Rectal smooth muscle tissue (tissue), 1 donor: ENCODE data around the gene ACSM6.

Experiments used
- H3K27ac ChIP-seq: one replicate; pipeline ENCODE4 v1.7.0; 2013; ENCODE audit warnings: low read depth, low read length, inconsistent platforms
- H3K27me3 ChIP-seq: one replicate; pipeline ENCODE4 v1.7.0; 2013; ENCODE audit warnings: low read length; ENCODE audit not compliant: control insufficient read depth, insufficient read depth
- H3K36me3 ChIP-seq: one replicate; pipeline ENCODE4 v1.7.0; 2013; ENCODE audit warnings: low read length; ENCODE audit not compliant: control insufficient read depth, insufficient read depth
- H3K4me1 ChIP-seq: one replicate; pipeline ENCODE4 v1.7.0; 2013; ENCODE audit warnings: low read length; ENCODE audit not compliant: control insufficient read depth, insufficient read depth
- H3K4me3 ChIP-seq: one replicate; pipeline ENCODE4 v1.7.0; 2013; ENCODE audit warnings: low read length
- H3K9ac ChIP-seq: one replicate; pipeline ENCODE4 v1.7.0; 2013; ENCODE audit warnings: low read length

Gene ACSM6

GRCh38 chr10:95193944-95194343 is at the start of gene ACSM6:
TSS of gene ACSM6 (plus strand) at chr10:95194238. CDS start at chr10:95194486, 248 bp downstream.
- Histone ChIP-seq H3K9ac (no peak within 1 kb of the TSS), H3K27me3 (no peaks in the 10 kb centered on the region), H3K27ac (no peak within 1 kb of the TSS), H3K4me3 (no peak within 1 kb of the TSS), H3K4me1 (no peaks in the 10 kb centered on the region), H3K36me3 (no peaks in the 10 kb centered on the region)

GRCh38 chr10:95168694-95169093 is 25.3 kb upstream of the ACSM6 start:
- no peaks in the 10 kb centered on the region for H3K27me3 ChIP-seq
- H3K27ac ChIP-seq, result no peak overlapping the region
- H3K9ac ChIP-seq, result no peak overlapping the region
- no peaks in the 10 kb centered on the region for H3K4me1 ChIP-seq
- H3K4me3 ChIP-seq, result no peak overlapping the region
- H3K36me3 ChIP-seq, result no peaks in the 10 kb centered on the region

- H3K27ac ChIP-seq, result no peak overlapping the region
- no peaks in the 10 kb centered on the region for H3K27me3 ChIP-seq
- no peaks in the 10 kb centered on the region for H3K36me3 ChIP-seq
- H3K9ac ChIP-seq, result no peak overlapping the region
- no peaks in the 10 kb centered on the region for H3K4me1 ChIP-seq
- no peak overlapping the region for H3K4me3 ChIP-seq
Observed at GRCh38 chr10:95169522-95169921, 24.5 kb upstream of the ACSM6 start.

GRCh38 chr10:95170790-95171189 is 23.2 kb upstream of the ACSM6 start:
- Histone ChIP-seq H3K27me3 (no peaks in the 10 kb centered on the region), H3K36me3 (no peaks in the 10 kb centered on the region), H3K9ac (no peak overlapping the region), H3K4me3 (no peak overlapping the region), H3K4me1 (no peaks in the 10 kb centered on the region), H3K27ac (no peak overlapping the region)

GRCh38 chr10:95171336-95171735 is 22.7 kb upstream of the ACSM6 start:
- no peak overlapping the region for H3K4me3 ChIP-seq
- no peaks in the 10 kb centered on the region for H3K4me1 ChIP-seq
- no peak overlapping the region for H3K9ac ChIP-seq
- no peaks in the 10 kb centered on the region for H3K36me3 ChIP-seq
- H3K27me3 ChIP-seq, result no peaks in the 10 kb centered on the region
- no peak overlapping the region for H3K27ac ChIP-seq

GRCh38 chr10:95172851-95173250 is 21.2 kb upstream of the ACSM6 start:
- H3K36me3 ChIP-seq, result no peaks in the 10 kb centered on the region
- no peak overlapping the region for H3K9ac ChIP-seq
- H3K27ac ChIP-seq, result no peak overlapping the region
- no peak overlapping the region for H3K4me3 ChIP-seq
- H3K27me3 ChIP-seq, result no peaks in the 10 kb centered on the region
- H3K4me1 ChIP-seq, result no peaks in the 10 kb centered on the region

GRCh38 chr10:95176101-95176500 is 17.9 kb upstream of the ACSM6 start:
- Histone ChIP-seq H3K36me3 (no peaks in the 10 kb centered on the region), H3K4me3 (no peak overlapping the region), H3K4me1 (no peaks in the 10 kb centered on the region), H3K9ac (no peak overlapping the region), H3K27me3 (no peaks in the 10 kb centered on the region), H3K27ac (no peak overlapping the region)

GRCh38 chr10:95177429-95177828 is 16.6 kb upstream of the ACSM6 start:
- Histone ChIP-seq H3K4me1 (no peaks in the 10 kb centered on the region), H3K27ac (no peak overlapping the region), H3K27me3 (no peaks in the 10 kb centered on the region), H3K4me3 (no peak overlapping the region), H3K9ac (no peak overlapping the region), H3K36me3 (no peaks in the 10 kb centered on the region)

- no peak overlapping the region for H3K27ac ChIP-seq
- no peak overlapping the region for H3K4me3 ChIP-seq
- no peaks in the 10 kb centered on the region for H3K27me3 ChIP-seq
- no peak overlapping the region for H3K9ac ChIP-seq
- H3K36me3 ChIP-seq, result no peaks in the 10 kb centered on the region
- no peaks in the 10 kb centered on the region for H3K4me1 ChIP-seq
Observed at GRCh38 chr10:95178266-95178665, 15.8 kb upstream of the ACSM6 start.

GRCh38 chr10:95178797-95179196 is 15.2 kb upstream of the ACSM6 start:
- Histone ChIP-seq H3K9ac (no peak overlapping the region), H3K4me3 (no peak overlapping the region), H3K4me1 (no peaks in the 10 kb centered on the region), H3K27me3 (no peaks in the 10 kb centered on the region), H3K36me3 (no peaks in the 10 kb centered on the region), H3K27ac (no peak overlapping the region)

GRCh38 chr10:95181726-95182125 is 12.3 kb upstream of the ACSM6 start:
- no peaks in the 10 kb centered on the region for H3K27me3 ChIP-seq
- H3K4me3 ChIP-seq, result no peak overlapping the region
- H3K9ac ChIP-seq, result no peak overlapping the region
- H3K4me1 ChIP-seq, result no peaks in the 10 kb centered on the region
- H3K36me3 ChIP-seq, result no peaks in the 10 kb centered on the region
- H3K27ac ChIP-seq, result no peak overlapping the region

- peak overlapping the region; percentile 78 for H3K4me3 ChIP-seq
- no peaks in the 10 kb centered on the region for H3K27me3 ChIP-seq
- no peaks in the 10 kb centered on the region for H3K36me3 ChIP-seq
- H3K9ac ChIP-seq, result no peak overlapping the region
- peak overlapping the region; percentile 68 for H3K27ac ChIP-seq
- no peaks in the 10 kb centered on the region for H3K4me1 ChIP-seq
Observed at GRCh38 chr10:95183271-95184230, 10.5 kb upstream of the ACSM6 start.

GRCh38 chr10:95187617-95188016 is 6.4 kb upstream of the ACSM6 start:
- H3K4me1 ChIP-seq, result no peaks in the 10 kb centered on the region
- H3K4me3 ChIP-seq, result no peak overlapping the region
- no peaks in the 10 kb centered on the region for H3K36me3 ChIP-seq
- no peak overlapping the region for H3K9ac ChIP-seq
- no peak overlapping the region for H3K27ac ChIP-seq
- H3K27me3 ChIP-seq, result no peaks in the 10 kb centered on the region
